Progenitor cell of endocrine pancreas (in vitro differentiated cells): ENCODE data around the gene LMAN2. TPM values are rescaled to one million over a fixed set of nuclear protein-coding genes. Genes with fewer than 3 reads are reported as not detected.
A peak's percentile ranks its signal among the peaks of the same experiment; 100 is the strongest.

Experiments used
- DNase-seq: peaks from one replicate; pipeline ENCODE4 v3.0.0; 2021; ENCODE audit warnings: low spot score; ENCODE audit not compliant: unreplicated experiment
- H3K27ac Mint-ChIP-seq: 2 replicates; pipeline ENCODE4 v1.8.0; 2021; ENCODE audit warnings: mild to moderate bottlenecking, moderate library complexity, mixed read lengths
- H3K27me3 Mint-ChIP-seq: 2 replicates; pipeline ENCODE4 v1.8.0; 2021; ENCODE audit warnings: mixed read lengths
- H3K36me3 Mint-ChIP-seq: 2 replicates; pipeline ENCODE4 v1.8.0; 2022; ENCODE audit warnings: mixed read lengths; ENCODE audit not compliant: insufficient read depth
- H3K4me1 Mint-ChIP-seq: 2 replicates; pipeline ENCODE4 v1.8.0; 2021; ENCODE audit warnings: low read depth, mixed read lengths
- H3K4me3 Mint-ChIP-seq: 2 replicates; pipeline ENCODE4 v1.8.0; 2021; ENCODE audit warnings: low read depth, mild to moderate bottlenecking, moderate library complexity, mixed read lengths
- H3K9me3 Mint-ChIP-seq: 2 replicates; pipeline ENCODE4 v1.8.0; 2021; ENCODE audit warnings: low read depth, mixed read lengths
- total RNA-seq: library from RNA; stranded (reverse); gene quantifications from 2 replicates; pipeline ENCODE4 v1.2.1, GENCODE V29; 2021
- TF ChIP-seq, protein P1 (sequence below): fragments of 200-600 bp; sonication (generic); IDR thresholded peaks from one replicate; pipeline ENCODE4 v1.5.0; 2021; ENCODE audit warnings: antibody characterized with exemption, mild to moderate bottlenecking; ENCODE audit not compliant: unreplicated experiment

The LMAN2 gene
- total RNA-seq, 1 donor from 2014 or later, result 111 TPM

GRCh38 chr5:177311723-177312648 is 39.5 kb downstream of the LMAN2 start, which contains the start of gene MXD3:
Gene MXD3, minus strand, starts transcription at chr5:177311898. Its CDS starts 68 bp downstream, at chr5:177311830.
- peak; percentile 89 for DNase-seq
- Mint-ChIP-seq H3K4me1 (peaks cover 12% of the 10 kb centered on the region), H3K36me3 (peaks cover 1% of the 10 kb centered on the region), H3K4me3 (peak within 1 kb of the TSS; percentile 80), H3K27ac (peak within 1 kb of the TSS; percentile 84), H3K9me3 (no peaks in the 10 kb centered on the region), H3K27me3 (no peaks in the 10 kb centered on the region)
- TF ChIP-seq, protein P1, sequence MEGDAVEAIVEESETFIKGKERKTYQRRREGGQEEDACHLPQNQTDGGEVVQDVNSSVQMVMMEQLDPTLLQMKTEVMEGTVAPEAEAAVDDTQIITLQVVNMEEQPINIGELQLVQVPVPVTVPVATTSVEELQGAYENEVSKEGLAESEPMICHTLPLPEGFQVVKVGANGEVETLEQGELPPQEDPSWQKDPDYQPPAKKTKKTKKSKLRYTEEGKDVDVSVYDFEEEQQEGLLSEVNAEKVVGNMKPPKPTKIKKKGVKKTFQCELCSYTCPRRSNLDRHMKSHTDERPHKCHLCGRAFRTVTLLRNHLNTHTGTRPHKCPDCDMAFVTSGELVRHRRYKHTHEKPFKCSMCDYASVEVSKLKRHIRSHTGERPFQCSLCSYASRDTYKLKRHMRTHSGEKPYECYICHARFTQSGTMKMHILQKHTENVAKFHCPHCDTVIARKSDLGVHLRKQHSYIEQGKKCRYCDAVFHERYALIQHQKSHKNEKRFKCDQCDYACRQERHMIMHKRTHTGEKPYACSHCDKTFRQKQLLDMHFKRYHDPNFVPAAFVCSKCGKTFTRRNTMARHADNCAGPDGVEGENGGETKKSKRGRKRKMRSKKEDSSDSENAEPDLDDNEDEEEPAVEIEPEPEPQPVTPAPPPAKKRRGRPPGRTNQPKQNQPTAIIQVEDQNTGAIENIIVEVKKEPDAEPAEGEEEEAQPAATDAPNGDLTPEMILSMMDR, result no peak

- H3K27ac Mint-ChIP-seq, result peak overlapping the region; percentile 56
- no peaks in the 10 kb centered on the region for H3K27me3 Mint-ChIP-seq
- H3K4me3 Mint-ChIP-seq, result peak overlapping the region; percentile 76
- H3K4me1 Mint-ChIP-seq, result peaks cover 12% of the 10 kb centered on the region
- no peaks in the 10 kb centered on the region for H3K9me3 Mint-ChIP-seq
- peaks cover 3% of the 10 kb centered on the region for H3K36me3 Mint-ChIP-seq
- DNase-seq, result no peak
- TF ChIP-seq, protein P1, result no peak
Measured at GRCh38 chr5:177311392-177311722, 40.1 kb downstream of the LMAN2 start.

GRCh38 chr5:177310757-177311391 is 40.6 kb downstream of the LMAN2 start:
- H3K27ac Mint-ChIP-seq, result no peak overlapping the region
- H3K27me3 Mint-ChIP-seq, result no peaks in the 10 kb centered on the region
- H3K4me1 Mint-ChIP-seq, result peaks cover 12% of the 10 kb centered on the region
- H3K36me3 Mint-ChIP-seq, result peaks cover 3% of the 10 kb centered on the region
- no peak for DNase-seq
- no peaks in the 10 kb centered on the region for H3K9me3 Mint-ChIP-seq
- peak overlapping the region; percentile 80 for H3K4me3 Mint-ChIP-seq
- TF ChIP-seq, protein P1, result no peak

DNA sequence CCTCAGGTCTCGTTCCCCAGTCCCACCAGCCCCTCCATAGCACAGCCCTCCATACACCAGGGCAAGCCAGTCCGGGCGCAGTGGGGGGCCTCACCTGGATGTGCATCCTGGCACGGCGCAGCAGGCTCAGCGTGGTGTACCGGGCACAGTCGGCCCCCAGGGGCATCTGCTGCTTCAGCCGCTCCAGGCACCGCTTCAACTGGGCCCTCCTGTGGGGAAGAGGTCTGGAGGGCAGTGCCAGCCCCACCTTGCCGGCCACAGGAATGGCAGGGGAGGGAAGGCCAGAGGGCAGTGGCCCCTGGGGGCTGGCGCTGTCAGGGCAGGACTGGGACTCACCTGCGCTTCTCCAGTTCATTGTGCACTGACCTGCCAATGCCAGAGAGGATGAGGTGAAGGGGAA is 41.1 kb downstream of the LMAN2 start:
- no peak overlapping the region for H3K27ac Mint-ChIP-seq
- TF ChIP-seq, protein P1, result no peak
- DNase-seq, result no peak
- H3K4me1 Mint-ChIP-seq, result peaks cover 12% of the 10 kb centered on the region
- peak overlapping the region; percentile 80 for H3K4me3 Mint-ChIP-seq
- no peaks in the 10 kb centered on the region for H3K27me3 Mint-ChIP-seq
- H3K9me3 Mint-ChIP-seq, result no peaks in the 10 kb centered on the region
- H3K36me3 Mint-ChIP-seq, result peaks cover 4% of the 10 kb centered on the region

- TF ChIP-seq, protein P1, result peak; percentile 81
- H3K9me3 Mint-ChIP-seq, result no peaks in the 10 kb centered on the region
- DNase-seq, result peak; percentile 59
- H3K36me3 Mint-ChIP-seq, result peaks cover 5% of the 10 kb centered on the region
- no peaks in the 10 kb centered on the region for H3K27me3 Mint-ChIP-seq
- H3K27ac Mint-ChIP-seq, result peak overlapping the region; percentile 84
- peaks cover 15% of the 10 kb centered on the region for H3K4me1 Mint-ChIP-seq
- H3K4me3 Mint-ChIP-seq, result peak overlapping the region; percentile 62
Measured at GRCh38 chr5:177309351-177310191, 41.9 kb downstream of the LMAN2 start.
